ENCODE results near the gene SPEM1.
A peak's percentile ranks its signal among the peaks of the same experiment; 100 is the strongest.

The SPEM1 gene

DNA sequence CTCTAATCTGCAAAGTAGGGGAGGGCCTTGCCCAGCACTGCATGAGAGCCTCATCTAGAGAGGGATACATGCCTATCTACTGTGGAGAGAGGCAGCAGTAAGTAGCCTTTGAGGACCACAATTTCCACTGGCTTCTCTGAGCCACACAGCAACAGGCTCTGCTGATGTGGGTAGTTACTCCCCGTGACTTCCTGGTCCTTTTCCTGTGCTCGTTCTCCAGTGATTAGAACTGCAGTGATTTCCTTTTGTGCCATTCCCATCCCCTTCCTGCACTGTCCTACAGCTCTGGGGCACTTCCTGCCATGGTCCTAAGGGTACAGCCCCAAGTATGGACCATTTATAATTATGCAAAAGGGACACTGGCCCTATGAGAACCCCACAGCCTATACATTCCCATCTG, 28.8 kb upstream of the SPEM1 start:
- ChIA-PET POLR2A (no interaction called here), CTCF (interaction anchor here (1.7 kb wide), 1 partner anchor 22 kb away, joined by 7 read pairs; no protein-coding TSS in a partner anchor)
- H3K4me1 ChIP-seq (ENCODE audit: control extremely low read depth in 1 of 4, control insufficient read depth in 4 of 4, insufficient read depth in 4 of 4, low read length in 3 of 4): peaks cover 0 to 19% (median 15%) of the 10 kb centered on the region in 4 experiments
- no peak overlapping the region for H3K27ac ChIP-seq (ENCODE audit: insufficient read depth in 1 of 2, low read depth in 1 of 2, low read length in 2 of 2, poor library complexity in 1 of 2, severe bottlenecking in 2 of 2)
- no peak overlapping the region for H3K4me3 ChIP-seq (ENCODE audit: control insufficient read depth in 1 of 7, extremely low read depth in 1 of 7, insufficient read depth in 4 of 7, low read depth in 2 of 7, low read length in 6 of 7)
- 44% methylated on average over 2 of the region's 2 CpGs for WGBS (ENCODE audit: insufficient coverage)
- no peaks in the 10 kb centered on the region for H3K27me3 ChIP-seq (replicated peaks in 2 of 5; ENCODE audit: control insufficient read depth in 4 of 5, insufficient read depth in 5 of 5, low read length in 4 of 5)
- DNase-seq: no peak
- peaks cover 0 to 20% (median 7%) of the 10 kb centered on the region in 4 experiments for H3K36me3 ChIP-seq (ENCODE audit: control insufficient read depth in 4 of 4, insufficient read depth in 4 of 4, low read length in 3 of 4)
- H3K9me3 ChIP-seq (ENCODE audit: control extremely low read depth in 1 of 5, control insufficient read depth in 4 of 5, insufficient read depth in 2 of 5, low read depth in 1 of 5, low read length in 4 of 5): no peaks in the 10 kb centered on the region

GRCh38 chr17:7392696-7393612, 27.2 kb upstream of the SPEM1 start:
- no peaks in the 10 kb centered on the region for H3K27me3 ChIP-seq (replicated peaks in 2 of 5; ENCODE audit: control insufficient read depth in 4 of 5, insufficient read depth in 5 of 5, low read length in 4 of 5)
- H3K36me3 ChIP-seq (ENCODE audit: control insufficient read depth in 4 of 4, insufficient read depth in 4 of 4, low read length in 3 of 4): peaks cover 0 to 20% (median 6%) of the 10 kb centered on the region in 4 experiments
- no peaks in the 10 kb centered on the region for H3K9me3 ChIP-seq (ENCODE audit: control extremely low read depth in 1 of 5, control insufficient read depth in 4 of 5, insufficient read depth in 2 of 5, low read depth in 1 of 5, low read length in 4 of 5)
- DNase-seq: no peak
- H3K27ac ChIP-seq (ENCODE audit: insufficient read depth in 1 of 2, low read depth in 1 of 2, low read length in 2 of 2, poor library complexity in 1 of 2, severe bottlenecking in 2 of 2): no peak overlapping the region
- CTCF ChIA-PET: interaction anchor here (0.5 to 1.9 kb wide), 9 partner anchors 10 to 161 kb away, joined by 3 to 8 read pairs (median 3); partner anchors contain the start of genes TMEM256, TMEM95 and TNK1
- 92% methylated on average over 31 of the region's 42 CpGs for WGBS (ENCODE audit: insufficient coverage)
- H3K4me3 ChIP-seq (ENCODE audit: control insufficient read depth in 1 of 7, extremely low read depth in 1 of 7, insufficient read depth in 4 of 7, low read depth in 2 of 7, low read length in 6 of 7): peak overlapping the region in 4 of 7 experiments; percentile 72 to 87 (median 79)
- POLR2A ChIA-PET: interaction anchor here (0.5 to 1.2 kb wide), 2 partner anchors 92 to 112 kb away, joined by 3 to 4 read pairs; partner anchors contain the start of gene POLR2A
- peaks cover 0 to 19% (median 15%) of the 10 kb centered on the region in 4 experiments for H3K4me1 ChIP-seq (ENCODE audit: control extremely low read depth in 1 of 4, control insufficient read depth in 4 of 4, insufficient read depth in 4 of 4, low read length in 3 of 4)

DNA sequence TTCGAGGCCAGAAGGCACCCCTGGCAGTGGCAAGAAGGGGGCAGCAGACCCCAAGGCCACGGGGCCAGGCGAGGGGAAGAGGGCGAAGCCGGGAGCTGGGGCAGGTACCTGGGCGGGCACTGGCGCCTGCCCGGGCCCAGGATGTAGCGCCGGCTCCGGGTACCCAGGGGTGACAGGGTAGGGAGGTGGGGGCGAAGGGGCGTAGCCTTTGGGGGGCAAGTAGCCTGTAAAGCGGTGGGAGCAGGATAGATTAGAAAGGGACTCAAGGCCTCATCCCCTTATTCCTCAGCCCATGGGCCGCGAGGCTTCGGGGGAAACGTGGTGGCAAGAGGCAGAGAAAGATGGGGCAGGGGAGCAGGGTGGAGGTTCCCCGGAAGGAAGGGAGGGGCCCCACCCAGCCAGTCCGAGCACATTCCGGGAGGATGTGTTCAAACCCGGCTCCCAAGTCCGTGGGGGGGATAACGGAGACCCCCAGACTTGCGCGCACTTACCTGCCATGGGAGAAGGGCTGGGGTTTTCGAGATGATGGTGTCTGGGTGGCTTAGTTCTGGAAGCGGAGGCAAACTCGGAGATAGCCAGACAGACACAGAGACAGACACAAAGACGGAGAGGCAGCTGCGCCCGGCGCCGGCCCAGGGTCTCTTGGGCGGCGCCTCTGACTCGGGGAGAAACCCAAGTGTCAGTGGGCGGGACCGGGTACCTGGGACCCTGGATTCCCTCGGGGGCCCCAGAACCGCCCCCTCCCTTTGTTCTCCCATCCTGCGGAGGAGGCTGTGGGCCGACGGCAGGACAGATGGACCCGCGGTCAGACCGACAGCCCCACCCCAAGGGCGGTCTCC, 26.3 kb upstream of the SPEM1 start:
- 5% methylated on average over 36 of the region's 48 CpGs for WGBS (ENCODE audit: insufficient coverage)
- Histone ChIP-seq H3K4me3 (ENCODE audit: control insufficient read depth in 1 of 7, extremely low read depth in 1 of 7, insufficient read depth in 4 of 7, low read depth in 2 of 7, low read length in 6 of 7) (peak overlapping the region; percentile 58 to 87 (median 72)), H3K9me3 (ENCODE audit: control extremely low read depth in 1 of 5, control insufficient read depth in 4 of 5, insufficient read depth in 2 of 5, low read depth in 1 of 5, low read length in 4 of 5) (no peaks in the 10 kb centered on the region), H3K36me3 (ENCODE audit: control insufficient read depth in 4 of 4, insufficient read depth in 4 of 4, low read length in 3 of 4) (peaks cover 0 to 16% (median 5%) of the 10 kb centered on the region in 4 experiments), H3K27ac (ENCODE audit: insufficient read depth in 1 of 2, low read depth in 1 of 2, low read length in 2 of 2, poor library complexity in 1 of 2, severe bottlenecking in 2 of 2) (peak overlapping the region in 1 of 2 experiments; percentile 73), H3K27me3 (replicated peaks in 2 of 5; ENCODE audit: control insufficient read depth in 4 of 5, insufficient read depth in 5 of 5, low read length in 4 of 5) (no peaks in the 10 kb centered on the region), H3K4me1 (ENCODE audit: control extremely low read depth in 1 of 4, control insufficient read depth in 4 of 4, insufficient read depth in 4 of 4, low read length in 3 of 4) (peaks cover 0 to 19% (median 15%) of the 10 kb centered on the region in 4 experiments)
- peak; percentile 23 to 70 (median 67) for DNase-seq
- ChIA-PET POLR2A (interaction anchor here (0.6 to 1.2 kb wide), 2 partner anchors 17 to 91 kb away, joined by 4 read pairs; partner anchors contain the start of gene POLR2A), CTCF (interaction anchor here (0.7 to 1.9 kb wide), 6 partner anchors 9 to 43 kb away, joined by 3 to 8 read pairs (median 4); partner anchors contain the start of genes TMEM256, TMEM95 and TNK1)

- peak; percentile 64 to 83 (median 78) for DNase-seq
- Histone ChIP-seq H3K4me1 (ENCODE audit: control extremely low read depth in 1 of 4, control insufficient read depth in 4 of 4, insufficient read depth in 4 of 4, low read length in 3 of 4) (peaks cover 0 to 19% (median 15%) of the 10 kb centered on the region in 4 experiments), H3K4me3 (ENCODE audit: control insufficient read depth in 1 of 7, extremely low read depth in 1 of 7, insufficient read depth in 4 of 7, low read depth in 2 of 7, low read length in 6 of 7) (peak within 1 kb of the TSS; percentile 58 to 87 (median 72)), H3K36me3 (ENCODE audit: control insufficient read depth in 4 of 4, insufficient read depth in 4 of 4, low read length in 3 of 4) (peaks cover 0 to 10% (median 2%) of the 10 kb centered on the region in 4 experiments), H3K27ac (ENCODE audit: insufficient read depth in 1 of 2, low read depth in 1 of 2, low read length in 2 of 2, poor library complexity in 1 of 2, severe bottlenecking in 2 of 2) (peak within 1 kb of the TSS in 1 of 2 experiments; percentile 73), H3K27me3 (replicated peaks in 2 of 5; ENCODE audit: control insufficient read depth in 4 of 5, insufficient read depth in 5 of 5, low read length in 4 of 5) (no peaks in the 10 kb centered on the region), H3K9me3 (ENCODE audit: control extremely low read depth in 1 of 5, control insufficient read depth in 4 of 5, insufficient read depth in 2 of 5, low read depth in 1 of 5, low read length in 4 of 5) (no peaks in the 10 kb centered on the region)
- POLR2A ChIA-PET: interaction anchor here (0.6 to 1.2 kb wide), 2 partner anchors 17 to 90 kb away, joined by 4 read pairs; partner anchors contain the start of gene POLR2A
- 0% methylated on average over 55 of the region's 71 CpGs for WGBS (ENCODE audit: insufficient coverage)
- CTCF ChIA-PET: interaction anchor here (1.0 to 1.9 kb wide), 5 partner anchors 9 to 42 kb away, joined by 3 to 8 read pairs (median 5); partner anchors contain the start of genes TMEM256, TMEM95 and TNK1
These were observed 25.5 kb upstream of the SPEM1 start, which contains the start of gene PLSCR3 for GRCh38 chr17:7394452-7395191. PLSCR3 (minus strand) TSS chr17:7394525; CDS start chr17:7394110, 415 bp downstream.

DNA sequence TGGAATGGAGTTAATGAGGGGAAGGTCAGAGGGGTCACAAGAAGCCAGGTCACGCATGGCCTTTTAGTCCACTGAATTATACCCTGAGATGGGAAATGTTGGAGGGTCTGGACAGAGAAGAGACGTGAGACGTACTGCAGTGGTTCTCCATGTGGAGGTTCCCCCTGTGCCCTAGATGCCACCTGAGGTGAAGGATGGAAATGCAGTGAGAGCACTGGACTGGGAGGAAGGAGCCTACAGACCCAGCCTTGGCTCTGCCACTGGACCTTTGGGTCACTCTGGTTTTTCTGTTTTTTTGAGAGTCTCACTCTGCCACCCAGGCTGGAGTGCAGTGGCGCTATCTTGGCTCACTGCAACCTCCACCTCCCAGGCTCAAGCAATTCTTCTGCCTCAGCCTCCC, 24.0 kb upstream of the SPEM1 start:
- H3K4me3 ChIP-seq (ENCODE audit: control insufficient read depth in 1 of 7, extremely low read depth in 1 of 7, insufficient read depth in 4 of 7, low read depth in 2 of 7, low read length in 6 of 7): no peak overlapping the region
- H3K36me3 ChIP-seq (ENCODE audit: control insufficient read depth in 4 of 4, insufficient read depth in 4 of 4, low read length in 3 of 4): peaks cover 0 to 3% (median 2%) of the 10 kb centered on the region in 4 experiments
- no peaks in the 10 kb centered on the region for H3K27me3 ChIP-seq (replicated peaks in 2 of 5; ENCODE audit: control insufficient read depth in 4 of 5, insufficient read depth in 5 of 5, low read length in 4 of 5)
- peaks cover 0 to 19% (median 15%) of the 10 kb centered on the region in 4 experiments for H3K4me1 ChIP-seq (ENCODE audit: control extremely low read depth in 1 of 4, control insufficient read depth in 4 of 4, insufficient read depth in 4 of 4, low read length in 3 of 4)
- H3K9me3 ChIP-seq (ENCODE audit: control extremely low read depth in 1 of 5, control insufficient read depth in 4 of 5, insufficient read depth in 2 of 5, low read depth in 1 of 5, low read length in 4 of 5): no peaks in the 10 kb centered on the region
- no peak overlapping the region for H3K27ac ChIP-seq (ENCODE audit: insufficient read depth in 1 of 2, low read depth in 1 of 2, low read length in 2 of 2, poor library complexity in 1 of 2, severe bottlenecking in 2 of 2)
- WGBS (ENCODE audit: insufficient coverage): 93% methylated on average over 4 of the region's 4 CpGs
- CTCF ChIA-PET: interaction anchor here (0.8 kb wide), 2 partner anchors 11 to 40 kb away, joined by 3 read pairs; partner anchors contain the start of gene NLGN2
- DNase-seq: no peak
- POLR2A ChIA-PET: no interaction called here

DNA sequence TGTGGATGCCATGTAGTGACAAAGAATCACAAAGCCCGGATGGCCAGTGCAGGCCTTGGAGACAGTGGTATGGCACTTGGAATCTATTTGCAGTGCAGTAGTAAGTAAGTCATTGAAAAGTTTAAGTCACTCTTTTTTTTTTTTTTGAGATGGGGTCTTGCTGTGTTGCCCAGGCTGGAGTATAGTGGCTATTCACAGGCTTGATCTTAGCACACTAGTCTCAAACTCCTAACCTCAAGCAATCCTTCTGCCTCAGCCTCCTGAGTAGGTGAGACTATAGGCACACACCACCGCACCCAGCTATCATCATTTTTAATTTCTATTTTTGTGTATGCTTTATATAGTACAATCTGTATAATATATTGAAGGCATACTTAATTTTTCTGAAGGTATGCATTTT, 21.5 kb upstream of the SPEM1 start:
- no peaks in the 10 kb centered on the region for H3K27me3 ChIP-seq (replicated peaks in 2 of 5; ENCODE audit: control insufficient read depth in 4 of 5, insufficient read depth in 5 of 5, low read length in 4 of 5)
- WGBS (ENCODE audit: insufficient coverage): 100% methylated on average over 1 of the region's 2 CpGs
- CTCF ChIA-PET: interaction anchor here (0.8 to 1.2 kb wide), 3 partner anchors 8 to 44 kb away, joined by 3 read pairs; partner anchors contain the start of gene TMEM95
- H3K27ac ChIP-seq (ENCODE audit: insufficient read depth in 1 of 2, low read depth in 1 of 2, low read length in 2 of 2, poor library complexity in 1 of 2, severe bottlenecking in 2 of 2): no peak overlapping the region
- H3K36me3 ChIP-seq (ENCODE audit: control insufficient read depth in 4 of 4, insufficient read depth in 4 of 4, low read length in 3 of 4): peaks cover 0 to 4% (median 0%) of the 10 kb centered on the region in 4 experiments
- H3K4me1 ChIP-seq (ENCODE audit: control extremely low read depth in 1 of 4, control insufficient read depth in 4 of 4, insufficient read depth in 4 of 4, low read length in 3 of 4): peaks cover 0 to 24% (median 23%) of the 10 kb centered on the region in 4 experiments
- no peak for DNase-seq
- no peak overlapping the region for H3K4me3 ChIP-seq (ENCODE audit: control insufficient read depth in 1 of 7, extremely low read depth in 1 of 7, insufficient read depth in 4 of 7, low read depth in 2 of 7, low read length in 6 of 7)
- no peaks in the 10 kb centered on the region for H3K9me3 ChIP-seq (ENCODE audit: control extremely low read depth in 1 of 5, control insufficient read depth in 4 of 5, insufficient read depth in 2 of 5, low read depth in 1 of 5, low read length in 4 of 5)
- POLR2A ChIA-PET: no interaction called here
